ENCODE results near the gene RIC3. TPM values are rescaled to one million over a fixed set of nuclear protein-coding genes. Genes with fewer than 3 reads are reported as not detected.

Gene RIC3
- total RNA-seq, 1 donor: not detected

GRCh38 chr11:8207080-8208000 is 38.5 kb upstream of the RIC3 start:
- H3K4me3 ChIP-seq (ENCODE audit: low read depth, low read length): no peak overlapping the region
- no peak for DNase-seq (ENCODE audit: low read depth)
- TF ChIP-seq CTCF (IDR thresholded peaks at IDR 0.05; ENCODE audit: insufficient read depth, low read length): no peak

GRCh38 chr11:8206251-8207079 is 37.6 kb upstream of the RIC3 start:
- no peak overlapping the region for H3K4me3 ChIP-seq (ENCODE audit: low read depth, low read length)
- no peak for TF ChIP-seq CTCF (IDR thresholded peaks at IDR 0.05; ENCODE audit: insufficient read depth, low read length)
- peak; percentile 16 for DNase-seq (ENCODE audit: low read depth)

GRCh38 chr11:8205566-8205965 is 36.7 kb upstream of the RIC3 start:
- no peak overlapping the region for H3K4me3 ChIP-seq (ENCODE audit: low read depth, low read length)
- DNase-seq (ENCODE audit: low read depth): no peak
- no peak for TF ChIP-seq CTCF (IDR thresholded peaks at IDR 0.05; ENCODE audit: insufficient read depth, low read length)

- no peak for TF ChIP-seq CTCF (IDR thresholded peaks at IDR 0.05; ENCODE audit: insufficient read depth, low read length)
- DNase-seq (ENCODE audit: low read depth): no peak
- H3K4me3 ChIP-seq (ENCODE audit: low read depth, low read length): no peak overlapping the region
Measured at GRCh38 chr11:8204596-8204995, 35.8 kb upstream of the RIC3 start.

- TF ChIP-seq CTCF (IDR thresholded peaks at IDR 0.05; ENCODE audit: insufficient read depth, low read length): no peak
- no peak overlapping the region for H3K4me3 ChIP-seq (ENCODE audit: low read depth, low read length)
- no peak for DNase-seq (ENCODE audit: low read depth)
Measured at GRCh38 chr11:8204025-8204424, 35.2 kb upstream of the RIC3 start.

- TF ChIP-seq CTCF (IDR thresholded peaks at IDR 0.05; ENCODE audit: insufficient read depth, low read length): no peak
- H3K4me3 ChIP-seq (ENCODE audit: low read depth, low read length): no peak overlapping the region
- no peak for DNase-seq (ENCODE audit: low read depth)
Measured at GRCh38 chr11:8203414-8203715, 34.5 kb upstream of the RIC3 start.

Data from fibroblast of the aortic adventitia (primary cell).